ENCODE data around the gene MSRB1. TPM values are rescaled to one million over a fixed set of nuclear protein-coding genes. Genes with fewer than 3 reads are reported as not detected.

Gene MSRB1
- total and polyA plus RNA-seq, 2 donors (not counting 1 experiment from before 2014, with no cell fraction given), result 8.5 to 17.5 TPM

- no peak overlapping the region for H3K4me3 ChIP-seq (ENCODE audit: control extremely low read depth in 1 of 5, extremely low read depth in 1 of 5, insufficient read depth in 1 of 5, low read depth in 2 of 5, low read length in 4 of 5)
- no peaks in the 10 kb centered on the region for H3K4me1 ChIP-seq (ENCODE audit: control insufficient read depth in 2 of 2, insufficient read depth in 2 of 2, low read length in 2 of 2)
- intact Hi-C loops (cut with micrococcal nuclease), result no loop called here
- DNase-seq, result no peak
- no peak overlapping the region for H2AFZ ChIP-seq (ENCODE audit: insufficient read depth, low read depth, low read length, poor library complexity, severe bottlenecking)
- H4K20me1 ChIP-seq (ENCODE audit: control insufficient read depth, insufficient read depth, low read length, poor library complexity, severe bottlenecking), result no peaks in the 10 kb centered on the region
- no peaks in the 10 kb centered on the region for H3K79me2 ChIP-seq (ENCODE audit: control insufficient read depth, insufficient read depth, low read length)
- Mint-ChIP-seq H3K27me3 (peaks cover 11% of the 10 kb centered on the region), H3K4me3 (no peak overlapping the region), H3K9me3 (ENCODE audit: insufficient read depth) (no peaks in the 10 kb centered on the region), H3K27ac (no peak overlapping the region), H3K4me1 (no peaks in the 10 kb centered on the region)
- peaks cover 0 to 20% (median 1%) of the 10 kb centered on the region in 4 experiments for H3K27me3 ChIP-seq (replicated peaks in 1 of 4; ENCODE audit: control extremely low read depth in 1 of 4, control insufficient read depth in 3 of 4, insufficient read depth in 4 of 4, low read length in 3 of 4)
- ATAC-seq (ENCODE audit: low read depth), result no peak
- no peak overlapping the region for H3K4me2 ChIP-seq (replicated peaks; ENCODE audit: low read depth, low read length, poor library complexity, severe bottlenecking)
- 83% methylated on average over 16 of the region's 18 CpGs for WGBS (ENCODE audit: insufficient coverage)
- H3K27ac ChIP-seq (ENCODE audit: low read length in 2 of 2), result no peak overlapping the region
- H3K36me3 ChIP-seq (replicated peaks in 1 of 2; ENCODE audit: control extremely low read depth in 1 of 2, control insufficient read depth in 1 of 2, extremely low read depth in 1 of 2, insufficient read depth in 2 of 2, low read length in 1 of 2), result no peaks in the 10 kb centered on the region
- TF ChIP-seq, protein P1, sequence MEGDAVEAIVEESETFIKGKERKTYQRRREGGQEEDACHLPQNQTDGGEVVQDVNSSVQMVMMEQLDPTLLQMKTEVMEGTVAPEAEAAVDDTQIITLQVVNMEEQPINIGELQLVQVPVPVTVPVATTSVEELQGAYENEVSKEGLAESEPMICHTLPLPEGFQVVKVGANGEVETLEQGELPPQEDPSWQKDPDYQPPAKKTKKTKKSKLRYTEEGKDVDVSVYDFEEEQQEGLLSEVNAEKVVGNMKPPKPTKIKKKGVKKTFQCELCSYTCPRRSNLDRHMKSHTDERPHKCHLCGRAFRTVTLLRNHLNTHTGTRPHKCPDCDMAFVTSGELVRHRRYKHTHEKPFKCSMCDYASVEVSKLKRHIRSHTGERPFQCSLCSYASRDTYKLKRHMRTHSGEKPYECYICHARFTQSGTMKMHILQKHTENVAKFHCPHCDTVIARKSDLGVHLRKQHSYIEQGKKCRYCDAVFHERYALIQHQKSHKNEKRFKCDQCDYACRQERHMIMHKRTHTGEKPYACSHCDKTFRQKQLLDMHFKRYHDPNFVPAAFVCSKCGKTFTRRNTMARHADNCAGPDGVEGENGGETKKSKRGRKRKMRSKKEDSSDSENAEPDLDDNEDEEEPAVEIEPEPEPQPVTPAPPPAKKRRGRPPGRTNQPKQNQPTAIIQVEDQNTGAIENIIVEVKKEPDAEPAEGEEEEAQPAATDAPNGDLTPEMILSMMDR (IDR thresholded peaks at IDR 0.05), result no peak
- TF ChIP-seq EZH2 (IDR thresholded peaks at IDR 0.05; ENCODE audit: borderline replicate concordance, insufficient read depth, low read depth, low read length, poor library complexity, severe bottlenecking), result no peak
- H3K9me3 ChIP-seq (ENCODE audit: control extremely low read depth in 1 of 3, control insufficient read depth in 2 of 3, insufficient read depth in 1 of 3, low read length in 2 of 3), result peaks cover 0 to 3% (median 0%) of the 10 kb centered on the region in 3 donors
- ChIA-PET POLR2A (no interaction called here), CTCF (no interaction called here)
- H3K9ac ChIP-seq (ENCODE audit: low read length), result no peak overlapping the region
Measured at GRCh38 chr16:1909561-1910231, 33.3 kb downstream of the MSRB1 start.

- CTCF ChIA-PET, result no interaction called here
- POLR2A ChIA-PET, result no interaction called here
- Histone ChIP-seq H3K79me2 (ENCODE audit: control insufficient read depth, insufficient read depth, low read length) (no peaks in the 10 kb centered on the region), H3K4me3 (ENCODE audit: control extremely low read depth in 1 of 5, extremely low read depth in 1 of 5, insufficient read depth in 1 of 5, low read depth in 2 of 5, low read length in 4 of 5) (no peak overlapping the region), H3K9me3 (ENCODE audit: control extremely low read depth in 1 of 3, control insufficient read depth in 2 of 3, insufficient read depth in 1 of 3, low read length in 2 of 3) (peaks cover 0 to 3% (median 0%) of the 10 kb centered on the region in 3 donors), H3K36me3 (replicated peaks in 1 of 2; ENCODE audit: control extremely low read depth in 1 of 2, control insufficient read depth in 1 of 2, extremely low read depth in 1 of 2, insufficient read depth in 2 of 2, low read length in 1 of 2) (no peaks in the 10 kb centered on the region), H3K9ac (ENCODE audit: low read length) (no peak overlapping the region), H3K27ac (ENCODE audit: low read length in 2 of 2) (no peak overlapping the region), H3K4me1 (ENCODE audit: control insufficient read depth in 2 of 2, insufficient read depth in 2 of 2, low read length in 2 of 2) (no peaks in the 10 kb centered on the region), H4K20me1 (ENCODE audit: control insufficient read depth, insufficient read depth, low read length, poor library complexity, severe bottlenecking) (no peaks in the 10 kb centered on the region), H3K4me2 (replicated peaks; ENCODE audit: low read depth, low read length, poor library complexity, severe bottlenecking) (no peak overlapping the region), H3K27me3 (replicated peaks in 1 of 4; ENCODE audit: control extremely low read depth in 1 of 4, control insufficient read depth in 3 of 4, insufficient read depth in 4 of 4, low read length in 3 of 4) (peaks cover 0 to 19% (median 1%) of the 10 kb centered on the region in 4 experiments), H2AFZ (ENCODE audit: insufficient read depth, low read depth, low read length, poor library complexity, severe bottlenecking) (no peak overlapping the region)
- intact Hi-C loops (cut with micrococcal nuclease), result no loop called here
- no peak for ATAC-seq (ENCODE audit: low read depth)
- Mint-ChIP-seq H3K27ac (no peak overlapping the region), H3K27me3 (peaks cover 14% of the 10 kb centered on the region), H3K4me3 (no peak overlapping the region), H3K4me1 (no peaks in the 10 kb centered on the region), H3K9me3 (ENCODE audit: insufficient read depth) (no peaks in the 10 kb centered on the region)
- WGBS (ENCODE audit: insufficient coverage), result 87% methylated on average over 8 of the region's 9 CpGs
- DNase-seq, result no peak
- no peak for TF ChIP-seq EZH2 (IDR thresholded peaks at IDR 0.05; ENCODE audit: borderline replicate concordance, insufficient read depth, low read depth, low read length, poor library complexity, severe bottlenecking)
- TF ChIP-seq, protein P1 (IDR thresholded peaks at IDR 0.05), result no peak
Measured at GRCh38 chr16:1908983-1909382, 34.0 kb downstream of the MSRB1 start.
